Lower leg skin (tissue), 4 donors: Measurements from ENCODE around the gene TBC1D2. TPM values are rescaled to one million over a fixed set of nuclear protein-coding genes. Genes with fewer than 3 reads are reported as not detected.
"Not testable (repeated sequence)": the region's sequence is repeated elsewhere in the genome, so short reads cannot be mapped to it uniquely, and the experiment has no call there.

Experiments used
- DNase-seq, 2 donors: peaks; one replicate each; pipeline ENCODE4 v3.0.0-alpha.2; 2019; ENCODE audit warnings: low spot score in 2 of 2
- H3K4me3 ChIP-seq: fragments of 200-600 bp; sonication (generic); 2 replicates; pipeline ENCODE4 v1.5.1; 2017; ENCODE audit warnings: mild to moderate bottlenecking, low read depth; ENCODE audit not compliant: poor library complexity, severe bottlenecking
- POLR2A ChIP-seq, 2 donors: fragments of 450-650 bp; IDR thresholded peaks; one replicate each; pipeline ENCODE4 v1.6.1; 2016 to 2017; ENCODE audit warnings: antibody characterized with exemption in 2 of 2, mild to moderate bottlenecking in 1 of 2, moderate library complexity in 1 of 2
- WGBS, 2 donors: methylation state at CpG; one replicate each; pipeline ENCODE4 v1.1.5; 2018; 5-methylcytosine and 5-hydroxymethylcytosine counted together
- intact Hi-C: fragments of 100-400 bp; cut with DNase I; formaldehyde crosslinking; loops from one replicate; pipeline ENCODE4 v1.15.0; 2023; ENCODE audit warnings: low total_unique reads
- total RNA-seq, 4 donors: library from RNA; depleted of rRNA; stranded (reverse); fragments of >200 nt; gene quantifications; one replicate each; pipeline ENCODE4 v1.1.0, GENCODE V29; 2016
- TF ChIP-seq, protein P1 (sequence below), 3 donors: fragments of 450-650 bp; IDR thresholded peaks; one replicate each; pipeline ENCODE4 v1.5.1; 2016; ENCODE audit warnings: antibody characterized with exemption in 3 of 3, mild to moderate bottlenecking in 3 of 3, moderate library complexity in 2 of 3

Gene TBC1D2
- total RNA-seq, 4 donors from 2014 or later: 35.4 to 56.3 (median 45.9) TPM

DNA sequence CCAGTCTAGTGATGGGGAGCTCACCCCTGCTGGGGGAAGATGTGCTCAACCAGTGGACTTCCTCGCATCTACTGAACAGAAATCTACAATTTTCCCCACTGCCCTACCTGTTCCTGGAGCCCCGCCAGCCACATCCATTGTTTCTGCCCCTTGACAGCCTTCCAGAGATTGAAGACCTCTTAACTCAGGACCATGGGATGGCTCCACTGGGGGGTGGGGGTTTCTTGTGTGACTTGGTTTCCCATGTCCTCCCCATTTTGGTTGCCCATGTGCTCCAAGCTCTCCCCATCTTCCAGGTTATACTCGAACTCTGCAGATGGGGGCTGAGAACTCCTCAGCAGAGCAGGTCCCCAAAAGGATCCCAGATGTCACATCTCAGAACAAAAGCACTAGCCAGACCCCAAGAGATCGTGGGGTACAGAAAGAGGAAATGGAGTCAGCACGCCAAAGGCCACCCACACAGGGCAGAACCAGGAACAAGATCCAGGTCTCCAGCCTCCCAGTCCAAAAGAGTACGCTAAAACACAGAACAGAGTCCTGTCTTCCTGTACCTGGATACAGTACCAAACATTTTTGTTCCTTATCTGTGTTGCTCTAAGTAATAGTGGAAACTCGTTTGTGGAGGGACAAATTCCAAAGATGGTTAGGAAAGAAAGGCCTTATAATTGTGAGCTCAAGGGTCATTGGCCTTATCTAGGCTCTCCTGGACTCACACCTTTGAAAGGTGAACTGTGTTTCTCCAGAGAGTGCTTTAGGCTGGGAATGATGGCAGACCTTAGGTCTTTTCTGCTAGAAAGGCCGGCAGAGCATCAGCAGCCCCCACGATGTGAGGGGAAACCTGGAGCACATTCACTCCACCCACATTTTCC lies 78.8 kb downstream of the TBC1D2 start:
- WGBS, 2 donors: 77 to 82% methylated on average over 9 of the region's 9 CpGs
- intact Hi-C loops: no loop called here
- no peak for TF ChIP-seq POLR2A (IDR thresholded peaks at IDR 0.05)
- TF ChIP-seq, protein P1, sequence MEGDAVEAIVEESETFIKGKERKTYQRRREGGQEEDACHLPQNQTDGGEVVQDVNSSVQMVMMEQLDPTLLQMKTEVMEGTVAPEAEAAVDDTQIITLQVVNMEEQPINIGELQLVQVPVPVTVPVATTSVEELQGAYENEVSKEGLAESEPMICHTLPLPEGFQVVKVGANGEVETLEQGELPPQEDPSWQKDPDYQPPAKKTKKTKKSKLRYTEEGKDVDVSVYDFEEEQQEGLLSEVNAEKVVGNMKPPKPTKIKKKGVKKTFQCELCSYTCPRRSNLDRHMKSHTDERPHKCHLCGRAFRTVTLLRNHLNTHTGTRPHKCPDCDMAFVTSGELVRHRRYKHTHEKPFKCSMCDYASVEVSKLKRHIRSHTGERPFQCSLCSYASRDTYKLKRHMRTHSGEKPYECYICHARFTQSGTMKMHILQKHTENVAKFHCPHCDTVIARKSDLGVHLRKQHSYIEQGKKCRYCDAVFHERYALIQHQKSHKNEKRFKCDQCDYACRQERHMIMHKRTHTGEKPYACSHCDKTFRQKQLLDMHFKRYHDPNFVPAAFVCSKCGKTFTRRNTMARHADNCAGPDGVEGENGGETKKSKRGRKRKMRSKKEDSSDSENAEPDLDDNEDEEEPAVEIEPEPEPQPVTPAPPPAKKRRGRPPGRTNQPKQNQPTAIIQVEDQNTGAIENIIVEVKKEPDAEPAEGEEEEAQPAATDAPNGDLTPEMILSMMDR (IDR thresholded peaks at IDR 0.05): no peak

DNA sequence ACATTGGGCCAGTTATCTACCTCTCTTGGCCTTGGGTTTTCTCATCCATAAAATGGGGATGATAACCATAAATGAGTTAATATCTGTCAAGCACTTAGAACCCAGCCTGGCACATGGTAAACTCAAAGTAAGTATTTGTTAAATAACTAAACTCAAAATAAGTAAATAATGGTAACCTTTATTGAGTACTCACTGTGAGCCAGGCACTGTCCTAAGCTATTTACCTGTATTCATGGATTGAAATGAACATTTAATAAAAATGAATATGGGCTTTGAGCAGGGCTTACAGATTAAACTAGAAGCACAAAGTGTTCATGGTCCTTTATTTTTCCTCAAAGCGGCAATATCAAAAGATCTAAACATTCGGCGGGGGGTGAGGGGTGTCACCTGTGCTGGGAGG lies 79.7 kb downstream of the TBC1D2 start:
- TF ChIP-seq, protein P1 (IDR thresholded peaks at IDR 0.05): no peak
- TF ChIP-seq POLR2A (IDR thresholded peaks at IDR 0.05): no peak
- H3K4me3 ChIP-seq: no peak overlapping the region
- DNase-seq: no peak
- intact Hi-C loops: no loop called here
- 91 to 92% methylated on average over 3 of the region's 3 CpGs for WGBS, 2 donors

More for the DNA sequence above, 78.8 kb downstream of the TBC1D2 start:
- no peak for DNase-seq
- no peak overlapping the region for H3K4me3 ChIP-seq

DNA sequence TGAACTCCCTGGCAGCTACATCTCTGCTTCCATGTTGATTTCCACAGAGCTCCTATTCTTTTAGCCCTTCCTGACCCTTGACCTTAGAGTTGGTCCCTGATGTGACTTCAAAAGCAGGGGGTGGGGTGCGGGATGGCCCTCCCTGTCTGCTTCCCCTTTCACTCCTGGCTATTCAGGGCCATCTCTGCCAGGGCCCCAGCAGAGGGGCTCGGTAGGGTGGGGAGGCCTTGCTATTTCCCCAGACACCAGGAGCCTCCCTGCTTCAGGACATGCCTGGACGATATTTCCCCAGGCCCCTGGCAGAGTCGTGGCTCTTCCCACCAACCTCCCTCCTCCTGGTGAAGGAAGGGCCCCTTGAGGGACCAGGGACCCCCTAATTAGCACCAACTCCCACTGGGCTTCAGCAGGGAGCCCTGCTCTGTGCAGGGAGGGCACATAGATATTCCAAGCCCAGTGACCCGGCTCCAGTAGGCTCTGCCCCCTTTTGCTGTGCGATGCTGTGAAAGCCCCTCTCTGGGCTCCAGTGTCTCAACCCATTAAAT lies 80.3 kb downstream of the TBC1D2 start:
- intact Hi-C loops: no loop called here
- TF ChIP-seq, protein P1 (IDR thresholded peaks at IDR 0.05): no peak
- no peak for TF ChIP-seq POLR2A (IDR thresholded peaks at IDR 0.05)
- WGBS, 2 donors: 44 to 67% methylated on average over 5 to 6 of the region's 6 CpGs

DNA sequence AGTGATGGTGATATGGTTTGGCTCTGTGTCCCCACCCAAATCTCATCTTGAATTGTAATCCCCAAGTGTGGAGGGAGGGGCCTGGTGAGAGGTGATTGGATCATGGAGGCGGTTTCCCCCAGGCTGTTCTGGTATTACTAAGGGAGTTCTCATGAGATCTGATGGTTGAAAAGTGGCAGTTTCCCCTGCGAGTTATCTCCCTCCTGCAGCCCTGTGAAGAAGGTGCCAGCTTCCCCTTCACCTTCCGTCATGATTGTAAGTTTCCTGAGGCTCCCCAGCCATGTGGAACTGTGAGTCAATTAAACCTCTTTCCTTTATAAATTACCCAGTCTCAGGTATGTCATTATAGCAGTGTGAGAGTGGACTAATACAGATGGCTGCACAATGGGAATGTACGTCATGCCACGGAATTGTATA lies 80.9 kb downstream of the TBC1D2 start:
- DNase-seq, intact Hi-C loops, H3K4me3 ChIP-seq: not testable (repeated sequence)
- 72 to 75% methylated on average over 5 of the region's 5 CpGs for WGBS, 2 donors

More for the DNA sequence above, 80.3 kb downstream of the TBC1D2 start:
- no peak overlapping the region for H3K4me3 ChIP-seq
- DNase-seq: no peak

DNA sequence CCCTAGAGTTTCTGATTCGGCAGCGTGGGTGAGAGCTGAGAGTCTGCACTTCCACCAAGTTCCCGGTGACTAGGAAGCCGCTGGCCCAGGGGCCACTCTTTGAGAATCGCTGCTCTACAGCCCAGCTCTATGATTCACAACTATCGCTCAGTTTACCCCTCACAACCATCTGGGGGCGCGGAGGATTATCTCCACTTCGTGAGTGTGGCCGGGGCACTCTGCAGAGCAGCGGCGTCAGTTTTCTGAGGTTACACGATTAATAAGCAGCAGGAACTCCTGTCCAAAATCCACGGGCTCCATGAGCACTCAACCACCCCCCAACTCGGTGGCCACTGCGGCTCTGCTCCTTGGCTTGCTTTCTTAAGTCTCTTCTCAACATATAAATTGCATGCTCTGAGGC lies 82.3 kb downstream of the TBC1D2 start:
- H3K4me3 ChIP-seq: no peak overlapping the region
- intact Hi-C loops: no loop called here
- 87 to 88% methylated on average over 16 of the region's 16 CpGs for WGBS, 2 donors
- DNase-seq: no peak
- no peak for TF ChIP-seq POLR2A (IDR thresholded peaks at IDR 0.05)
- TF ChIP-seq, protein P1 (IDR thresholded peaks at IDR 0.05): no peak

DNA sequence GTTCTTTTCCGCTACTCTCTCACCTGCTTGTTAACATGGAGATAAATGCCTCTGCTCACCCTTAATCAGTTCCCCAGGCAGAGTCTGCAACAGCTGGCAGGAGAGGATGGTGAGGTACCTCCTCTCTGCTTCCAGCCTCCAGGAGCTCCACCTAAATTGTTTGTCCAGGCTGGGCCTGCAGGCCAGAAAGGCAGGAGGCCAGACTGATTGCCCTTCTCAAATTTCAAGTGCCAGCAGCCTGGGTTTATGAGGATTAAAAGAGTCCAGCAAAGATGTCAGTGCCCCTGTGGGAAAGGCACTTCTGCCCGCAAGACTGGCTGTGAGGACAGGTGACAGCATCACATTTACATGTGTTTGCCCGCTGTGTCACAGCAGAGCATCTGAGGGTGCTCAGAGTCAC lies 82.8 kb downstream of the TBC1D2 start:
- intact Hi-C loops: no loop called here
- 52 to 82% methylated on average over 3 of the region's 3 CpGs for WGBS, 2 donors

More for the DNA sequence above, 82.8 kb downstream of the TBC1D2 start:
- H3K4me3 ChIP-seq: no peak overlapping the region
- DNase-seq: no peak
- TF ChIP-seq, protein P1 (IDR thresholded peaks at IDR 0.05): no peak
- TF ChIP-seq POLR2A (IDR thresholded peaks at IDR 0.05): no peak
